GM21723 (cell line): ENCODE data around the gene MX1.
A peak's percentile ranks its signal among the peaks of the same experiment; 100 is the strongest.
"Not testable (repeated sequence)": the region's sequence is repeated elsewhere in the genome, so short reads cannot be mapped to it uniquely, and the experiment has no call there.

Experiments
- ATAC-seq: cut with Tn5 transposase; IDR thresholded peaks from one replicate; pipeline ENCODE4 v1.9.1; 2021; ENCODE audit warnings: mild to moderate bottlenecking, moderate library complexity; ENCODE audit not compliant: unreplicated experiment

The MX1 gene

DNA sequence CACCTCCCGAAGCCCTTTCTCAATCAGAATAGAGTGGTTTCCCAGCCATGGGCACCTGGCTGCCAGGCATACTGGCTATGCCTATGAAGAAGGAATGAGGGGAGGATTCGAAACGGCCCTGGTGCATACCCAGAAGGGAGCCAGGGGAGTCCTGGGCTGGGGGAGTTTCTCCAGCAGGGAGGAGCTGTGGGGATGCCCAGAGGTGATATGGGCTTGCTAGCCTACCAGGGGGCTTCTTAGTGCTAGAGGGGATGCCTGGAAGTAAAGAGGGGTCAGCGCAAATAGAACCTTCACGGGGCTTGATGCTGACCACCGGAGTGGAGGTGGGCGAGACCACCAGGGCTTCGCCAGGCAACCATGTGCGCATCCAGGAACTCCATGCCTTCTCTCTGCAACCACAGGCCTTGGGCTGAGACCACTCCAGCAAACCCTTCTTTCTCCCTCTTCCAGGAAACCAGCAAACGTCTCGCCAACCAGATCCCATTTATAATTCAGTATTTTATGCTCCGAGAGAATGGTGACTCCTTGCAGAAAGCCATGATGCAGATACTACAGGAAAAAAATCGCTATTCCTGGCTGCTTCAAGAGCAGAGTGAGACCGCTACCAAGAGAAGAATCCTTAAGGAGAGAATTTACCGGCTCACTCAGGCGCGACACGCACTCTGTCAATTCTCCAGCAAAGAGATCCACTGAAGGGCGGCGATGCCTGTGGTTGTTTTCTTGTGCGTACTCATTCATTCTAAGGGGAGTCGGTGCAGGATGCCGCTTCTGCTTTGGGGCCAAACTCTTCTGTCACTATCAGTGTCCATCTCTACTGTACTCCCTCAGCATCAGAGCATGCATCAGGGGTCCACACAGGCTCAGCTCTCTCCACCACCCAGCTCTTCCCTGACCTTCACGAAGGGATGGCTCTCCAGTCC lies 18.2 kb upstream of the MX1 start:
- no peak for ATAC-seq

DNA sequence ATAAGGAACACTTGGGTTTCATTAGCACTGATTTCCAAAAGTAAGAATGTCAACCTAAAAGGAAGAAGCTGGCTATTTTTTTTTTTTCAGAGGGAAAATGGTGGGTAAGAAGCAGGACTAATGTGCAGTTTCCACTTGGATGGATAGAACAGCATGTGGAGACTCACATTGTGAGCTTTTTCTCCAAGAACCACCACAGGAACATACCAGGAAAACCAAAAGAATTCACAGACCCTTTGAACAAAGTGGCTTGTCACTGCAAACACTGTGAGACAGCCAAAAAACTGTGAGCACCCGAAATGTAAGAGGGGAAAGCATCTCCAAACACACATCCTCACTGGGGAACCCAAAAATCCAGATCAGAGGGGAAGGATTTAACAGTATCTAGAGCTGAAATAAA lies 15.7 kb upstream of the MX1 start:
- no peak for ATAC-seq

DNA sequence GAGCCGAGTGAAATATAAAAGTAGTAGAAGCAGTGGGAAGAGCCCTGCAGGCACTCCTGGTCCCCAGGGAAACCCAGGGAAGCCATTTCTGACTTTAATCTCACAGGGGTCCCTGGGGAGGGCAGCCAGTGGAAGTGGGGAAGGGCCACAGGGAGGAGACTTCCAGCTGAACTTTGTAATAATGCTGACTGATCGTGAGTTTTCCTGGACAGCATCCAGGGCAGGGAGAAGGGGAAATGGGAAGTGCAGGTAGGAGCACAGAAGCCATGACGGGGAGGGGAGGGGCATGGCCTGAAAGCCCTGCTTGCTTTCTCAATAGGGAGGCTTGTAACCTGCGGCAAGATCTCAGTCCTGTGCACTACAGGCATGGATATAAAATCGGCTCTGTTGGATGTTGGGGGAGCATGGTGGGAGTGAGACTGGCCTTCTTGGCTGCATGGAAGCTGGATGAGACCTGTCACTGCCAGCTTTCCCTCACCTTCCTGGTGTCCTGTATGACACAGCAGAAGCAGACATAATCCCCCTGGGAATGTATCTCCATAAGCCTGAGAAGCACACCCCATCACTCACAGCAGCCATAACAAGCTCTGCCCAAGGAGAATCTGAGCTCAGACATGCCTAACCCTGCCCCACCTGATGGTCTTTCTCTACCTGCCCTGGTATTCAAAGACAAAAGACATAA lies 15.1 kb upstream of the MX1 start:
- ATAC-seq, result no peak

- no peak for ATAC-seq
Observed at GRCh38 chr21:41411449-41412089, 14.5 kb upstream of the MX1 start.

DNA sequence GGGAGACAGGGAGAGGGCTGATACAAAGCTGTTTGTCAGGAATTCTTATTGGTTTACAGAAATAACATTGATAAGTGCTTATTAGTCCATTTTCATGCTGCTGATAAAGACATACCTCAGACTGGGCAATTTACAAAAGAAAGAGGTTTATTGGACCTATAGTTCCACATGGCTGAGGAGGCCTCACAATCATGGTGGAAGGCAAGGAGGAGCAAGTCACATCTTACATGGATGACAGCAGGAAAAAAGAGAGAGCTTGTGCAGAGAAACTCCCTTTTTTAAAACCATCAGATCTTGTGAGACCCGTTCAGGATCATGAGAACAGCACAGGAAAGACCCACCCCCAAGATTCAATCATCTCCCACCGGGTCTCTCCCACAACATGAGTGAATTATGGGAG lies 8.5 kb upstream of the MX1 start:
- ATAC-seq, result not testable (repeated sequence)

GRCh38 chr21:41418393-41418792 lies 7.6 kb upstream of the MX1 start:
- no peak for ATAC-seq

DNA sequence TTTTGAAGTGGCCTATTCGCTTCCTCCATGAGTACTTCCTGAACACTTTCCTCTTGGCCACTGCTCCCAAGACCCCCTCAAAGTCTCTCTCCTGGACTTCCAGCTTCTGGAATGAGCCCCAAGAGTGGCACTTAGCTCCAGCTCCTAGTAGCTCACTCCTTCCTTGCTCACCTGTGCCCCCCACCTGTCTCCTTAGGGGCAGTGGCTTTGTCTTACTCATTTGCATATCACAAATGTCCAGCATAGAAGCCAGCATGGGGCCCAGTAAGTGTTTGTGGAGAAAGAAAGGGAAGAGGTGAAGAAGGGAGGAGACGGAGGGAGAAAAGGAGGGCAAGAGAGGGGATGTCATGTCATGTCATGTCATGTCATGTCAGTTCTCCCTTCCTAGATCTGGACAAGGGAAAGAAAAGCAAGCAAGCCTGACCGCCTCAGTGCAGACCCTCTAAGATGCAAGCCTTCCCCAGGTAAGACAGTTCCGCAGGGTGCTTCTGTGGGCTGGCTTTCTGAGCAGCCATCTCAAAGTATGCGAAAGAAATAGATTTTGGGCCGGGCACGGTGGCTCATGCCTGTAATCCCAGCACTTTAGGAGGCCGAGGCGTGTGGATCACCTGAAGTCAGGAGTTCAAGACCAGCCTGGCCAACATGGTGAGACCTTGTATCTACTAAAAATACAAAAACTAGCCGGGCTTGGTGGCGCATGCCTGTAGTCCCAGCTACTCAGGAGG lies 6.9 kb upstream of the MX1 start:
- ATAC-seq, result no peak

DNA sequence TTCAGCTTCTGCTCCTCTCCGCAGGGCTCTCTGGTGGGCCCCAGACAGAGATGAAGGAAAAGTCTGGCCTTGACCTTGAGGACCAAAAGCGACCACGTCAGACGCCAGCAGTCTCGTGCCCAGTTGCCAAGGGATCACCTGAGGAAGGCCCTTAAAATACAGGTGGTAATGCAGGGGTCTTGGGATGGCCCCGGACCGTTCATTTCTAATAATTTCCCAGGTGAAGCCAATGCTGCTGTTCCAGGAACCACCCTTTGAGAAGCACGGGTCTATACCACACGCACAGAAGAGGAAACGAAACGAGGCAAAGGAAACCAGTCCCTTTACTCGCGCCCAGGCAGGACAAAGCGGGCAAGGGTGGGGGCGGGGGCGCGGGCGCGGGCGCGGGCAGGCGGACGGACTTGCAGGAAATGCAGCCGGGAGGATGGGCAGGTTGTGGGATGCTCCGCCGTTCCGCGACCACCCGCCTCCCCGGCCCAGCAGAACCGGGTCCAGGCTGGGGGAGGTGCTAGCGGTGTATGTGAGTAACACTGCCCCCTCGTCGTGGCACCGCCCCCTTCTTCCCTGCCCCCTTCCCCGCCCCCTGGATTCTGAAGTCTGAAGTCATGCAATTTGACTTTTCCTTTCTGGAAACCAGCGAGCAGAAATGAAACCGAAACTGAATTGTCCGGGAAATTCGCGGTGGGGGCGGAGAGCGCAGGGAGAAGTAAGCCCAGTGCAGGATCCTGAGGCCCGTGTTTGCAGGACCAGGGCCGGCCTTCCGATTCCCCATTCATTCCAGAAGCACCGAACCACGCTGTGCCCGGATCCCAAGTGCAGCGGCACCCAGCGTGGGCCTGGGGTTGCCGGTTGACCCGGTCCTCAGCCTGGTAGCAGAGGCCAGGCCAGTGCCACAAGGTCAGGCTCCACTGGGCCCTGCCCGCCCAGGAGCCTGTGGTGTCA lies 5.8 kb upstream of the MX1 start:
- ATAC-seq, result peak; percentile 81

DNA sequence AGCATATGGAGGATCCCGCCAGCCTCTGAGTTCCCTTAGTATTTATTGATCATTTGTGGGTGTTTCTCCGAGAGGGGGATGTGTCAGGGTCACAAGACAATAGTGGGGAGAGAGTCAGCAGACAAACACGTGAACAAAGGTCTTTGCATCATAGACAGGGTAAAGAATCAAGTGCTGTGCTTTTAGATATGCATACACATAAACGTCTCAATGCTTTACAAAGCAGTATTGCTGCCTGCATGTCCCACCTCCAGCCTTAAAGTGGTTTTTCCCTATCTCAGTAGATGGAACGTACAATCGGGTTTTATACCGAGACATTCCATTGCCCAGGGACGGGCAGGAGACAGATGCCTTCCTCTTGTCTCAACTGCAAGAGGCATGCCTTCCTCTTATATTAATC lies 5.0 kb upstream of the MX1 start:
- not testable (repeated sequence) for ATAC-seq

GRCh38 chr21:41422546-41423304 lies 3.3 kb upstream of the MX1 start:
- no peak for ATAC-seq

GRCh38 chr21:41423305-41423636 lies 2.8 kb upstream of the MX1 start:
- ATAC-seq, result not testable (repeated sequence)

GRCh38 chr21:41425588-41425953 lies 468 bp upstream of the MX1 start:
- ATAC-seq, result no peak

DNA sequence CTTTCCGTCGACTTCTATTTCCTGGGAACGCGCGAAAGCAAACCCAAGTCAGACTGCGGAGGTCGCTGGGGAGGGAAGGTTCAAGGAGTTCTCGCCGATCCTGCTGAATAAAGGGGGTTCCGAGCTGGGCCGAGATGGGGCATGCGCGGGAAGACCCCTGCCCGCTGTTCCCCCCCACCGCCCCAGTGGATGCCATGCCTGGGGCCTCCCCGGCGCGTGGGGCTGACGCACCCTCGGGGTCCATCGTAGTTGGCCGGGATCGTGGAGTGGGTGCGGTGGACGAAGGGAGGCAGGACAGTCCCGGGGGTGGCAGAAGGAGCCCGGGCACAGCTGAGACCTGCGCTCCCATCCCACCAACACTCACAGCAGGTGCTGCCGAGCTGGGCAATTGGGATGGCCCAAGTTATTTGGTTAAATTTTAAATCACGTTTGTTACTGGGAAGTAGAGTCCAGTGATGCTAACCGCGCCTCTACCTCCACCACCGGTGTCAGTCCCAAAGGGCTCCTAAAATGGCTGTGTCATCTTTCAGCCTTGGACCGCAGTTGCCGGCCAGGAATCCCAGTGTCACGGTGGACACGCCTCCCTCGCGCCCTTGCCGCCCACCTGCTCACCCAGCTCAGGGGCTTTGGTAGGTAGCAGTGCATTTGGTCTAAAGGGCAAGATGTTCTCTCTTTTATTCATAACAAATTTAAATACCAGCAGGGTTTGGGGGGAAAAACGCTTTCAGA lies 801 bp downstream of the MX1 start:
- peak; percentile 13 for ATAC-seq

- no peak for ATAC-seq
Observed at GRCh38 chr21:41427556-41427955, 1.5 kb downstream of the MX1 start.

DNA sequence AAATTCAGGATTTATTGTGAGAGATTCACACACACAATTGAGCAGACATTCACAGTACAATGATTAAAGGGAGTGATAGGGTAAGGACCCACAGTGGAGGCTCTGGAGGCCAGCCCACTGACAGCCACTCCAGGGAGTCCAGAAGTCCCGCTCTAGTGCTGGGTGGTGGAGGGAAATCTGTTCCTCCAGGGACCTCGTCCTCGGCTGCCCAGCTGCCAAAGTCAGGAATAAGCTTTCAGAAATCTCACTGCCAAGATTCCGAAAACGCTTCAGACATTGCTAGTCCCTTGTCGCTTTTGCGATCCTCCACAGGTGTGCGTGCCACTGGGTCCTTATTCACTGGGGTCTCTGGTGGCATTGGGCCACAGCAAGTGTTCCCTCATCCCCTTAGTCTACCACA lies 2.3 kb downstream of the MX1 start:
- ATAC-seq, result no peak

DNA sequence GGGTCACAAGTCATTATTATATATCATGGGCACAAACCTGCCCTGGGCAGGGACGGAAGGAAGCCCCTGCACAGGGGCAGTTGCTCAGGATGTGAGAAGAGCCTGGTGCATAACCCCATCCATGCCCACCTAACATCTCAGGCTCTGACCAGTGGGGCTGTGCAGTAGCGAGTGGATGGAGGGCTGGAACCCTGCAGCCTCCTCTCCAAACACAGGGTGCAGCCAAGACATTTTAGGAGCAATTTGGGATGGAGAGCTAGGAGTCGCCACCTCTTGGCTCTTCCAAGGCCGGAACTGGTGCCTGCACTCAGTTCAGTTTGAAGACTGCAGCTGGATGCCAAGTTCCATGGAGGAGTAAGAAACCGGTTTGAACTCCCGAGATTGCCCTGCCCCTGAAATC lies 2.8 kb downstream of the MX1 start:
- no peak for ATAC-seq

- no peak for ATAC-seq
Observed at GRCh38 chr21:41429305-41429704, 3.3 kb downstream of the MX1 start.

- ATAC-seq, result no peak
Observed at GRCh38 chr21:41429925-41430491, 4.0 kb downstream of the MX1 start.
